WTC11 (cell line): ENCODE results near the gene RPL29.

Experiments used
- CTCF ChIP-seq: fragments of 200-600 bp; IDR thresholded peaks from 2 replicates; pipeline ENCODE4 v1.8.0; 2022; ENCODE audit warnings: antibody characterized with exemption
- IRF2 ChIP-seq: sonication (generic); formaldehyde crosslinking; IDR thresholded peaks from 2 replicates; pipeline ENCODE4 v1.8.0; 2022; ENCODE audit warnings: low read depth, missing genetic modification reagents, borderline replicate concordance
- NR3C1 ChIP-seq: sonication (generic); formaldehyde crosslinking; conservative IDR thresholded peaks from 2 replicates; pipeline ENCODE4 v1.8.1; 2023; ENCODE audit warnings: low read depth, mild to moderate bottlenecking, missing genetic modification reagents

DNA sequence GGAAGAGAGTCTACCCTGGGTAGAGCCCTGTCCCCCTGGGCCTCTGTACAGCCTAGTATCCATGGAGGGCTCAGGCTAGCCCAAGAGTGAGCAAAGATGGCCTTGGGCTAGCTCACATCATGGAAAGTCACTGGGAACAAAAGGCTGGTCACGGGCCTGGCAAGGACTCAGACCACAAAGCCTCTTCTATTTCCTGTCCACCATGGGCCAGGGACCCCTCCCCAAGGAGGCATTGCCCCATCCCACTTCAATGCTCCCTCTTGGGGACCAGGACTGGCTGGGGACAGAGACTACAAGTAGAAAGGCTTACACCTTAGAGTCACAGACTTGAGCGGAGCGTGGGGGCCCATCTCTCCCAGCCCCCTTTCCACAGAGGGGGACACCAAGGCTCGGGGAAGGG lies 43.7 kb upstream of the RPL29 start:
- TF ChIP-seq IRF2 (CRISPR knock-in tag) (no peak), NR3C1 (CRISPR knock-in tag) (no peak), CTCF (no peak)
